Erythroblast (primary cell): ENCODE measurements around the gene DNAJB8.

Source experiments
- GATA1 ChIP-seq: IDR thresholded peaks from 2 replicates; pipeline ENCODE4 v1.6.1; 2011; ENCODE audit warnings: low read depth, mild to moderate bottlenecking, control low read depth, low read length, moderate library complexity
- POLR2A ChIP-seq: IDR thresholded peaks from 2 replicates; pipeline ENCODE4 v1.6.1; 2011; ENCODE audit warnings: mild to moderate bottlenecking, low read length

GRCh38 chr3:128466840-128467541 is at the start of gene DNAJB8:
- TF ChIP-seq POLR2A (peak; percentile 22), GATA1 (no peak)
